Upper lobe of left lung (tissue), 6 donors: ENCODE data around the gene RUFY3. TPM values are rescaled to one million over a fixed set of nuclear protein-coding genes. Genes with fewer than 3 reads are reported as not detected.
"Not testable (repeated sequence)": the region's sequence is repeated elsewhere in the genome, so short reads cannot be mapped to it uniquely, and the experiment has no call there.

Experiments
- ATAC-seq, 2 donors: fragments of 200-7000 bp; cut with Tn5 transposase; one replicate each; pipeline ENCODE4 v1.9.1; 2022; ENCODE audit warnings: mild to moderate bottlenecking in 2 of 2, moderate library complexity in 2 of 2; ENCODE audit not compliant: low FRiP score in 2 of 2
- DNase-seq, 2 donors: peaks; one replicate each; pipeline ENCODE4 v3.0.0-alpha.2; 2019 to 2020
- H3K27ac ChIP-seq, 4 donors: fragments of 200-600 bp; sonication (generic); one replicate each; pipeline ENCODE4 v1.5.1; 2016 to 2019
- H3K27me3 ChIP-seq, 4 donors: fragments of 200-600 bp; sonication (generic); one replicate each; pipeline ENCODE4 v1.5.1; 2017 to 2019
- H3K36me3 ChIP-seq, 4 donors: fragments of 200-600 bp; sonication (generic); one replicate each; pipeline ENCODE4 v1.5.1; 2016 to 2019
- H3K4me1 ChIP-seq, 4 donors: fragments of 200-600 bp; sonication (generic); one replicate each; pipeline ENCODE4 v1.5.1; 2018 to 2019
- H3K4me3 ChIP-seq, 4 donors: fragments of 200-600 bp; sonication (generic); one replicate each; pipeline ENCODE4 v1.5.1; 2017 to 2019; ENCODE audit warnings: mild to moderate bottlenecking in 2 of 4, moderate library complexity in 1 of 4
- H3K9me3 ChIP-seq, 4 donors: fragments of 200-600 bp; sonication (generic); one replicate each; pipeline ENCODE4 v1.5.1; 2018 to 2019
- CTCF ChIP-seq, 6 experiments: fragments of 450-650 bp in 4 of 6; fragments of 200-600 bp in 2 of 6; sonication (generic) in 2 of 6; IDR thresholded peaks; one replicate each; pipeline ENCODE4 v1.5.1; 2016 to 2019; ENCODE audit warnings: antibody characterized with exemption in 6 of 6
- EP300 ChIP-seq, 4 donors: sonication (generic); formaldehyde crosslinking; IDR thresholded peaks; one replicate each; pipeline ENCODE4 v1.5.1; 2017; ENCODE audit warnings: antibody characterized with exemption in 4 of 4, control low read depth in 2 of 4
- POLR2A ChIP-seq, 4 donors: fragments of 450-650 bp; IDR thresholded peaks; one replicate each; pipeline ENCODE4 v1.5.1; 2016 to 2017; ENCODE audit warnings: antibody characterized with exemption in 4 of 4, mild to moderate bottlenecking in 2 of 4
- POLR2AphosphoS5 ChIP-seq, 2 donors: sonication (generic); formaldehyde crosslinking; IDR thresholded peaks; one replicate each; pipeline ENCODE4 v1.5.1; 2017; ENCODE audit warnings: antibody characterized with exemption in 2 of 2
- WGBS, 2 donors: methylation state at CpG; one replicate each; pipeline ENCODE4 v1.1.5; 2017 to 2018; 5-methylcytosine and 5-hydroxymethylcytosine counted together
- total RNA-seq, 6 donors: library from RNA; depleted of rRNA in 4 of 6; stranded (reverse); fragments of >200 nt in 4 of 6; gene quantifications; one replicate each; pipeline versions ENCODE4 v1.1.0 to v1.2.1, GENCODE V29; 2016 to 2021
- donor health status: DM: no; HTN: no; CAD: no; lungs with moderate emphysema.
- donor health status: DM: no; HTN: yes; CAD: no; lungs with severe emphysema.

The RUFY3 gene
- total RNA-seq, 6 donors from 2014 or later = 65.1 to 161 (median 80.8) TPM

GRCh38 chr4:70838666-70839588 lies 117.2 kb downstream of the RUFY3 start:
- H3K27me3 ChIP-seq = no peaks in the 10 kb centered on the region
- peak; percentile 83 to 88 for ATAC-seq
- peak overlapping the region; percentile 87 to 99 (median 96) for H3K4me3 ChIP-seq
- peaks cover 0 to 15% (median 11%) of the 10 kb centered on the region in 4 donors for H3K36me3 ChIP-seq
- TF ChIP-seq POLR2AphosphoS5 (IDR thresholded peaks at IDR 0.05) (peak in 1 of 2 donors; percentile 19), EP300 (IDR thresholded peaks at IDR 0.05) (no peak)
- WGBS, 2 donors = 0% methylated on average over 23 to 39 of the region's 80 CpGs
- H3K9me3 ChIP-seq = no peaks in the 10 kb centered on the region
- peak; percentile 72 to 93 for DNase-seq
- peak overlapping the region; percentile 92 to 96 (median 95) for H3K27ac ChIP-seq
- peaks cover 20 to 33% (median 26%) of the 10 kb centered on the region in 4 donors for H3K4me1 ChIP-seq

DNA sequence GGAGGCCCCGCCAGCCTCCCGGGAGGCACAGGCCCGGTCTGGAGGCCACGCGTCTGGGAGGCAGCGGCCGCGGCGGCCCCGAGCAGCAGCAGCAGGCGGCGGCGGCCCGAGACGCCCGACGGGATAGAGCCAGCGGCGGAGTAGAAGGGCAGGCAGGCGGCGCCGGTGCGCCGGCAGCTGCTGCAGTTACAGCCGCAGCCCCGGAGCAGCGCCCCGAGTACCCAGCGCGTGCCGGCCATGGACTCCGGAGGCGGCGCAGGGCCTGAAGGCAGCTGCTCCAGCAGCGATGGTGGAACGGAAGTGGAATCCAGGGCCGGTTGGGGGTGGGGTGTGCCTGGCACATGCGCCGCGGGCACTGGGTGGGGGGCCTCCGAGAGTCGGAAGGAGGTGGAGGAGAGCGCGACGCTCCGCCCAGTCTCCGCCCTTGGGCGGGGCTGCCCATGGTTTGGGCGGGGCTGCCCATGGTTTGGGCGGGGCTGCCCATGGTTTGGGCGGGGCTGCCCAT lies 117.9 kb downstream of the RUFY3 start, which contains the start of gene GRSF1:
Gene GRSF1, minus strand, starts transcription at position 302 of the 505 bp plus-strand sequence. Its CDS starts 63 bp downstream, at position 239.
- Histone ChIP-seq H3K27ac (peak within 1 kb of the TSS; percentile 92 to 96 (median 95)), H3K9me3 (no peaks in the 10 kb centered on the region), H3K4me1 (peaks cover 20 to 33% (median 26%) of the 10 kb centered on the region in 4 donors), H3K27me3 (no peaks in the 10 kb centered on the region), H3K36me3 (peaks cover 0 to 9% (median 6%) of the 10 kb centered on the region in 4 donors), H3K4me3 (peak within 1 kb of the TSS; percentile 87 to 99 (median 96))
- no peak for TF ChIP-seq EP300 (IDR thresholded peaks at IDR 0.05)
- peak in 3 of 4 donors; percentile 27 to 76 (median 76) for TF ChIP-seq POLR2A (IDR thresholded peaks at IDR 0.05)
- TF ChIP-seq POLR2AphosphoS5 (IDR thresholded peaks at IDR 0.05) = peak; percentile 74 to 75
- TF ChIP-seq CTCF (IDR thresholded peaks at IDR 0.05) = peak in 3 of 6 experiments; percentile 22 to 51 (median 33)
- DNase-seq (peak; percentile 95 to 97), ATAC-seq (peak; percentile 97 to 98)
- WGBS, 2 donors = 6% methylated on average over 22 of the region's 51 CpGs; no CpG with 5 or more reads in 1 of the 2 donors

GRCh38 chr4:70840137-70840536 lies 118.4 kb downstream of the RUFY3 start:
- H3K27ac ChIP-seq = peak overlapping the region in 2 of 4 donors; percentile 44 to 96
- not testable (repeated sequence) for H3K36me3 ChIP-seq, H3K4me3 ChIP-seq, H3K27me3 ChIP-seq, H3K9me3 ChIP-seq
- 71 to 88% methylated on average over 11 to 15 of the region's 20 CpGs for WGBS, 2 donors
- peaks cover 20 to 33% (median 26%) of the 10 kb centered on the region in 4 donors for H3K4me1 ChIP-seq
- peak in 1 of 2 donors; percentile 40 for DNase-seq
- peak in 1 of 2 donors; percentile 8 for ATAC-seq

GRCh38 chr4:70840631-70841030 lies 118.9 kb downstream of the RUFY3 start:
- H3K36me3 ChIP-seq, H3K27me3 ChIP-seq, H3K9me3 ChIP-seq, H3K4me3 ChIP-seq, ATAC-seq: not testable (repeated sequence)
- Histone ChIP-seq H3K27ac (peak overlapping the region in 2 of 4 donors; percentile 44 to 96), H3K4me1 (peaks cover 20 to 31% (median 26%) of the 10 kb centered on the region in 4 donors)
- 94 to 95% methylated on average over 16 of the region's 16 CpGs for WGBS, 2 donors
- DNase-seq = peak in 1 of 2 donors; percentile 66

GRCh38 chr4:70841211-70841610 lies 119.4 kb downstream of the RUFY3 start:
- Histone ChIP-seq H3K36me3 (no peaks in the 10 kb centered on the region), H3K4me1 (peaks cover 18 to 25% (median 22%) of the 10 kb centered on the region in 4 donors), H3K27me3 (no peaks in the 10 kb centered on the region), H3K27ac (peak overlapping the region in 2 of 4 donors; percentile 44 to 96), H3K9me3 (no peaks in the 10 kb centered on the region), H3K4me3 (no peak overlapping the region)
- no peak for TF ChIP-seq EP300 (IDR thresholded peaks at IDR 0.05)
- no peak for TF ChIP-seq CTCF (IDR thresholded peaks at IDR 0.05)
- TF ChIP-seq POLR2A (IDR thresholded peaks at IDR 0.05) = no peak
- TF ChIP-seq POLR2AphosphoS5 (IDR thresholded peaks at IDR 0.05) = no peak
- DNase-seq = no peak
- ATAC-seq = no peak

GRCh38 chr4:70841951-70842350 lies 120.2 kb downstream of the RUFY3 start:
- H3K27ac ChIP-seq = peak overlapping the region in 2 of 4 donors; percentile 23 to 44
- 36 to 40% methylated on average over 1 of the region's 1 CpG for WGBS, 2 donors
- DNase-seq (no peak), ATAC-seq (no peak)
- H3K27me3 ChIP-seq = no peaks in the 10 kb centered on the region
- TF ChIP-seq POLR2AphosphoS5 (IDR thresholded peaks at IDR 0.05) = no peak
- no peak for TF ChIP-seq POLR2A (IDR thresholded peaks at IDR 0.05)
- TF ChIP-seq CTCF (IDR thresholded peaks at IDR 0.05) = no peak
- no peak for TF ChIP-seq EP300 (IDR thresholded peaks at IDR 0.05)
- no peak overlapping the region for H3K4me3 ChIP-seq
- H3K4me1 ChIP-seq = peaks cover 14 to 18% (median 15%) of the 10 kb centered on the region in 4 donors
- no peaks in the 10 kb centered on the region for H3K36me3 ChIP-seq
- H3K9me3 ChIP-seq = no peaks in the 10 kb centered on the region
